T1000 (cell line): ENCODE results near the gene KLHL29.

ENCODE experiments used
- DNase-seq: peaks from one replicate; lab custom pipeline; 2025; ENCODE audit warnings: mixed read lengths; lab: John Stamatoyannopoulos, UW

The KLHL29 gene

GRCh38 chr2:23593752-23594459, 208.9 kb downstream of the KLHL29 start:
- no peak for DNase-seq

GRCh38 chr2:23594460-23594825, 209.5 kb downstream of the KLHL29 start:
- no peak for DNase-seq

GRCh38 chr2:23595021-23595420, 210.0 kb downstream of the KLHL29 start:
- no peak for DNase-seq

- DNase-seq, result peak; percentile 30
Measured at GRCh38 chr2:23595601-23596251, 210.7 kb downstream of the KLHL29 start.

GRCh38 chr2:23596316-23596885, 211.4 kb downstream of the KLHL29 start:
- no peak for DNase-seq

- DNase-seq, result no peak
Measured at GRCh38 chr2:23597687-23598086, 212.7 kb downstream of the KLHL29 start.

GRCh38 chr2:23599006-23599405, 214.0 kb downstream of the KLHL29 start:
- DNase-seq, result no peak

GRCh38 chr2:23599667-23600066, 214.7 kb downstream of the KLHL29 start:
- no peak for DNase-seq

- no peak for DNase-seq
Measured at GRCh38 chr2:23600346-23600745, 215.4 kb downstream of the KLHL29 start.

- no peak for DNase-seq
Measured at GRCh38 chr2:23601301-23601965, 216.5 kb downstream of the KLHL29 start.

GRCh38 chr2:23602116-23602515, 217.1 kb downstream of the KLHL29 start:
- DNase-seq, result peak; percentile 89

- DNase-seq, result no peak
Measured at GRCh38 chr2:23603156-23603555, 218.2 kb downstream of the KLHL29 start.

GRCh38 chr2:23603581-23603980, 218.6 kb downstream of the KLHL29 start:
- DNase-seq, result no peak

GRCh38 chr2:23604731-23605130, 219.8 kb downstream of the KLHL29 start:
- DNase-seq, result no peak

- no peak for DNase-seq
Measured at GRCh38 chr2:23605236-23605635, 220.3 kb downstream of the KLHL29 start.

GRCh38 chr2:23606196-23606595, 221.2 kb downstream of the KLHL29 start:
- no peak for DNase-seq

- DNase-seq, result peak; percentile 43
Measured at GRCh38 chr2:23606968-23607367, 222.0 kb downstream of the KLHL29 start.

- no peak for DNase-seq
Measured at GRCh38 chr2:23607925-23608324, 222.9 kb downstream of the KLHL29 start.

GRCh38 chr2:23609254-23609653, 224.3 kb downstream of the KLHL29 start:
- DNase-seq, result no peak

- no peak for DNase-seq
Measured at GRCh38 chr2:23611839-23612238, 226.9 kb downstream of the KLHL29 start.

GRCh38 chr2:23614701-23615100, 229.7 kb downstream of the KLHL29 start:
- DNase-seq, result no peak

- DNase-seq, result no peak
Measured at GRCh38 chr2:23615216-23616020, 230.4 kb downstream of the KLHL29 start.
